GM10266 (cell line): Measurements from ENCODE around the gene RHOH.

Experiments
- DNase-seq: peaks from one replicate; pipeline ENCODE4 v3.0.0; 2012; ENCODE audit errors: extremely low spot score
- TF ChIP-seq, protein P1 (sequence below): IDR thresholded peaks from 2 replicates; pipeline ENCODE4 v1.5.1; 2012; ENCODE audit warnings: mild to moderate bottlenecking, low read depth; ENCODE audit not compliant: control insufficient read depth, insufficient read depth; ENCODE audit errors: missing control alignments

Gene RHOH

DNA sequence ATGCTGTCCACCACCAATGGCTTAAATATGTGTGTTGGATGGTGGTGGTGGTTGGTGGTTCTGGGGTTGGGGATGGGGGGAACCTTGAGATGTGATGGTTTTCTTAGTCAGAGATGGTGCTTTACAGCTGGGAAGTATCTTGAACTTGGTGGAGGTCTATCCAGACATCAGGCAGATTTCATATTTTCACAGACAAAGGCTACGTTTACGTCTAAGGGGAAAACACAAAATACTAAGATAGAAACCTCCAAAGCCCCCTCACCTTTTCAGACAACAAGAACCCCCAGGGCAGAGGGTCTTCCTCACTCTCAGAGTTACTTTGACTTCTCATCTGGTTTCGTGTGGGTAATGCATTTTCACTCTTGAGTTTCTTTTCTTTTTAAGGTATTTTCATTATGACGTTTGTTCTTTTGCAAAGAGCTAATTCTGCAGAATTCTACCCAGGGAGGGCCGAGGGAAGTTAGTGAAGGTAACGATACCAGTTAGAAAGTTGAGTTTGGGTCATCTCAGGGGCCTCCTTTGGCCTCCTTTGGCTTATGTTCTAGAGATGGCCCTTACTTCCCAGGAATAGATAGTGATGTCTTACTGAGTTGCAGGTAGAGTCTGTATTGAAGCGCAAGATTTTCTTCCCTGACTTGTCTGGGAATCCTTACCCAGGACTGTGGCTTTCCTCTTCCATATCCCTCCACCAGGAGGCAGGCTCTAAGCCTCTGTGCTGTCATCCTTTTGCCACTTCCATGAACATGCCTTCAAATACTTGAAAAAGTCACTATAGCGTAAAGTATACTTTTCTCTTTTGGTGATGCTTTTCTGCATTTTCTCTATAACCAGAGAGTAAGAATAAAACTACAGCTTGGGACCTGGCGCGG lies 31.9 kb downstream of the RHOH start:
- peak; percentile 51 for DNase-seq
- TF ChIP-seq, protein P1, sequence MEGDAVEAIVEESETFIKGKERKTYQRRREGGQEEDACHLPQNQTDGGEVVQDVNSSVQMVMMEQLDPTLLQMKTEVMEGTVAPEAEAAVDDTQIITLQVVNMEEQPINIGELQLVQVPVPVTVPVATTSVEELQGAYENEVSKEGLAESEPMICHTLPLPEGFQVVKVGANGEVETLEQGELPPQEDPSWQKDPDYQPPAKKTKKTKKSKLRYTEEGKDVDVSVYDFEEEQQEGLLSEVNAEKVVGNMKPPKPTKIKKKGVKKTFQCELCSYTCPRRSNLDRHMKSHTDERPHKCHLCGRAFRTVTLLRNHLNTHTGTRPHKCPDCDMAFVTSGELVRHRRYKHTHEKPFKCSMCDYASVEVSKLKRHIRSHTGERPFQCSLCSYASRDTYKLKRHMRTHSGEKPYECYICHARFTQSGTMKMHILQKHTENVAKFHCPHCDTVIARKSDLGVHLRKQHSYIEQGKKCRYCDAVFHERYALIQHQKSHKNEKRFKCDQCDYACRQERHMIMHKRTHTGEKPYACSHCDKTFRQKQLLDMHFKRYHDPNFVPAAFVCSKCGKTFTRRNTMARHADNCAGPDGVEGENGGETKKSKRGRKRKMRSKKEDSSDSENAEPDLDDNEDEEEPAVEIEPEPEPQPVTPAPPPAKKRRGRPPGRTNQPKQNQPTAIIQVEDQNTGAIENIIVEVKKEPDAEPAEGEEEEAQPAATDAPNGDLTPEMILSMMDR = peak; percentile 29

DNA sequence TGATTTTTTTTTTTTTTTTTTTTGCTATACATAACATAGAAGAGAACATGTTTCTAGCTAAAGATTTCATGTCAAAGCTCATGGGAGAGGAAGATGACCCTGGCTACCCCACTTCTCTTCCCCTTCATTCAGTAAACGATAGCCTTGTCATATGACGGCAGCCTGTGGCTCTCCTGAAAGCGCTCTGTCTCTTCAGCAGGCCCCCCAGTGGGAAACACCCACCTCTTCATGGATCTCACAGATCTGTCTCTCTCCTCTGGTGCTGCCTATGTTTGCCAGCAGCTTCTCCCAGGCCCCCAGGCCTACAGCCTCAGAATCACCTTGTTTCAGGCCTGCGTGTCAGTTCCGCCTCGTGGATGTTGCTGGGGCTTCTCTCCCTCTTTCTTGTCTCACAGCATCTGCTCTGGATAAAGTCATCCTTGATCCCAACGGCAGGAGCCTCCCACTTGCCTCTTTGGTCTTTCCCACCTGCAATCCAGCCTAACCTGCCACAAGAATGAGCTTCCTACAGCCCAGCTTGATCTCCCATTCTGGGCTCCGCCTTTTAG lies 34.6 kb downstream of the RHOH start:
- no peak for DNase-seq
- TF ChIP-seq, protein P1 = no peak

DNA sequence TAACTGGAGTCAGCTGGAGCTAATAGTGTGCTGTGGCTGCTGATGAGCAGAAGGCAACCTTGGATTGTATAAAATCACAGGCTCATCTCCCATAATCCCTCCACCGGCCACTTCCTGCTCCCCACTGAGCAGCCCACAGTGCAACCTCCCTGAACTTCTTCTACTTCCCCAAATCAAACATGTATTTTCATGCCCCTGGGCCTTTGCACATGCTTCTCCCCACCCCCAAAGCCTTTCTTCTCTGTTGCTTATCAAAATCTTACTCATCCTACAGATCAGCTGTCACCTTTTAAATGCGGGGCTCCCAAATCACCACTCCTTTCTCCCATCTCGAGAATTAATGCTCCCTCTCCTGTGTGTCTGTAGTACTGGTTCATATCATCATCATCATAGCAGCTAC lies 35.8 kb downstream of the RHOH start:
- no peak for DNase-seq
- TF ChIP-seq, protein P1 = no peak

DNA sequence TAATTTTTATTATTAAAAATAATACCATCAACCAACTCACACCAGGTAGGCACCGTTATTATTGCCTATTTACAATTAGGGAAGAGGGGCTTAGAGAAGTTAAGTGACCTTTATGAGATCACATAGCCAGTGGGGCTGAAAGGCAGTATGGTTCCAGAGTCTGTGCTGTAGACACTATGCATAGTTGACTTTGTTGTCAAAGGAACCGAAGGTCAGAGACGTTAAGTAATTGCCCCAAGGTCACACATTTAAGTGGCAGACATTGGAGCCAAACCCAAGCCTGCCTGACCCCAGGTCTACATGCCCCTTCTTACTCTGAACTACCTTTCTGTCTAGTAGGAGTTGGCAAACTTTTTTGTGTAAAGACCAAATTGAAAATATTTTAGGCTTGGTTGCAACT lies 36.4 kb downstream of the RHOH start:
- no peak for DNase-seq
- TF ChIP-seq, protein P1 = no peak

DNA sequence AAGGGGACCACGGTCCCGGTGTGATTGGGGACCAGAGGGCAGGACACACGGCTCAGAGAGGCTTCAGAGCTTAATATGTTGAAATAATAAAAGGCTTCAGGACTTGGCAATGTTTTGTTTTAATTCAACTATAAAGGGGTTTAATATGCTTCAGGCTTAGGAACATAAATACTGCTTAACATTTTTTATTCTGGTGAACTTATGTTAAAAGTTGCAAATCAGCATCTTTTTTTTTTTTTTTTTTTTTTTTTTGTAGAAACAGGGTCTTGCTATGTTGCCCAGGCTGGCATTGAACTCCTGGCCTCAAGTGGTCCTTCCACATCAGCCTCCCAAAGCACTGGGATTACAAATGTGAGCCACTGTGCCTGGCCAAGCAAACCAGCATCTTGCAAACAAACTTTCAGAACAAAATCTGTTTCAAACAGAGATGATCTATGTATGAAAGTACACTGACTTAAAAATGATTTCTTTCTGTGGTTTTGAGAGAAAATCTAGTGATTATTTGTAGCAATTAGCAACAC lies 37.7 kb downstream of the RHOH start:
- DNase-seq = no peak
- TF ChIP-seq, protein P1 = no peak

DNA sequence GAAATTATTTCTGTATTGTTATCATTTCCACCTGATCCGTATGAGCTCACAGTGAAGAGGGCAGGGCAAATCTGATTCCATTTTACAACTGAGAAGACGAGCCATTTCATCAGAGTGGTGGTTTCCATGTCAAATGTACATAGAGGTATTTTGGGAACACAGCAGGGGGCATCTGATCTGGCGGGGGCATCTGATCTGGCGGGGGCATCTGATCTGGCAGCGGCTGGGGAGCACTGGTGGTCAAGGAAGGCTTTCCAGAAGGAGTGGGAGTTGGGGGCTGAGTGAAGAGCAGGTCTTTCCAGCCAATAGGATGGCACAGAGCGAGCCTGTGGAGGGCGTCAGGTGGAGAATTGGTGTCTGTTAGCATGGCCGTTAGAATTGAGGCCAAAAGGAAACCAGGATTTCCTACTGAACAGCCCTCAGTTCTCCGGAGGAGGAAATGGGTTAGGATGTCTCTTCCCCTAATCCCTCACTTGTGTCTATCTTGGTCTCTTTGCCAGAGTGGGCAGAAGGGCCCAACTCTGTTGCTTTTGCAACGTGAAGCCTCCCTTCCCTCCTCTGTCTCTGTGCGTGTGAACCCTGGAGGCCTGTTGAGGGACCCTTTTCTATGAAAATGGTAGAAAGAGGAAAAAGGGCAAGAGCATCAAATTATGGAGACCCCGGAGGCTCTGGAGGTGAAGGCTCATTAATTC lies 41.3 kb downstream of the RHOH start:
- TF ChIP-seq, protein P1 = no peak
- no peak for DNase-seq
